ENCODE data around the gene CSMD2.

CSMD2 gene

DNA sequence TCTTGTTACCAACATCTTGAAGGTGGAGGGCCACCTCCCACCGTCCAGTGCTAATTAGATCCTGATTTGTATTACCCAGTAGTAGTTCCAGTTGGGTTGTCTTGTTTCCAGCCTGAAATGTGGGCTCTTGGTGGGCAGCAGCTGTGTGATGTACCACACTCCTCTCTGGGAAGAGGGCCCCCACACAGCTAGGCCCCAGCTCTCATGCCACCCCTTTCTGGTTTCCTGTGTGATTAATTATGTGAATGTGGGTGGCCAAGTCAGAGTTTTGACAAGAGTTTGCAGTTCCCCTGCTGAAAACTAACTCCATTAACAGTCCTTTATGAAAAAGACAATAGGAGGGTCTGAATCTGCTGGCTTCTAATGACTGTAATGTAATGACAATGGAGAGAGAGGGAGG lies 297.3 kb downstream of the CSMD2 start:
- no peak for DNase-seq (ENCODE audit: low read depth, low spot score)
- no CpG with 5 or more reads among the region's 1 CpG for WGBS (ENCODE audit: insufficient coverage, insufficient read length)

DNA sequence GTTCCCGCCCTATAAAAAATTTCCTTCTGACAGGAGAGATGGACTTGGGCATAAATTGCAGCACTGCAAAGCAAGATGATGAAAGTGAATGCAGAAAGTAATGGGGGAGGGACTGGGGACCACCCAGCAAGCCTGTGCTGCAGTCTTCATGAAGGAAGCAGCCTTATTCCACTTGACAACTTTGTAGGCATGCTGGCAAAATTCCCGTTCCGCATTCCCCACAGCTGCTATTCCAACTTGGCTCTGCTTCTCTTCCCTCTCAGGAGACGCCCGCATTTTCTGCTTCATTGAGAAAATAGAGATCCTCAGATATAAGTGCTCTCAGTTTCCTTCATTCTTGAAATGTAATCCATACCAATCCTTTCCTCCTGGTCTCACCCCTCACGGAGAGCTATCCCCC lies 298.7 kb downstream of the CSMD2 start:
- H3K9me3 ChIP-seq (ENCODE audit: control insufficient read depth, insufficient read depth, low read length): no peaks in the 10 kb centered on the region
- peaks cover 2% of the 10 kb centered on the region for H3K4me1 ChIP-seq (ENCODE audit: control insufficient read depth, insufficient read depth, low read length)
- H3K36me3 ChIP-seq (ENCODE audit: control insufficient read depth, insufficient read depth, low read length): no peaks in the 10 kb centered on the region
- no CpG with 5 or more reads among the region's 6 CpGs for WGBS (ENCODE audit: insufficient coverage, insufficient read length)
- DNase-seq (ENCODE audit: low read depth, low spot score): no peak
- no peak overlapping the region for H3K4me3 ChIP-seq (ENCODE audit: low read length)
- H3K27ac ChIP-seq (ENCODE audit: low read length): no peak overlapping the region
- no peaks in the 10 kb centered on the region for H3K27me3 ChIP-seq (ENCODE audit: control insufficient read depth, insufficient read depth, low read length)

More for the DNA sequence above, 297.3 kb downstream of the CSMD2 start:
- Histone ChIP-seq H3K4me3 (ENCODE audit: low read length) (no peak overlapping the region), H3K36me3 (ENCODE audit: control insufficient read depth, insufficient read depth, low read length) (no peaks in the 10 kb centered on the region), H3K9me3 (ENCODE audit: control insufficient read depth, insufficient read depth, low read length) (no peaks in the 10 kb centered on the region), H3K27ac (ENCODE audit: low read length) (no peak overlapping the region), H3K4me1 (ENCODE audit: control insufficient read depth, insufficient read depth, low read length) (peaks cover 2% of the 10 kb centered on the region), H3K27me3 (ENCODE audit: control insufficient read depth, insufficient read depth, low read length) (no peaks in the 10 kb centered on the region)

DNA sequence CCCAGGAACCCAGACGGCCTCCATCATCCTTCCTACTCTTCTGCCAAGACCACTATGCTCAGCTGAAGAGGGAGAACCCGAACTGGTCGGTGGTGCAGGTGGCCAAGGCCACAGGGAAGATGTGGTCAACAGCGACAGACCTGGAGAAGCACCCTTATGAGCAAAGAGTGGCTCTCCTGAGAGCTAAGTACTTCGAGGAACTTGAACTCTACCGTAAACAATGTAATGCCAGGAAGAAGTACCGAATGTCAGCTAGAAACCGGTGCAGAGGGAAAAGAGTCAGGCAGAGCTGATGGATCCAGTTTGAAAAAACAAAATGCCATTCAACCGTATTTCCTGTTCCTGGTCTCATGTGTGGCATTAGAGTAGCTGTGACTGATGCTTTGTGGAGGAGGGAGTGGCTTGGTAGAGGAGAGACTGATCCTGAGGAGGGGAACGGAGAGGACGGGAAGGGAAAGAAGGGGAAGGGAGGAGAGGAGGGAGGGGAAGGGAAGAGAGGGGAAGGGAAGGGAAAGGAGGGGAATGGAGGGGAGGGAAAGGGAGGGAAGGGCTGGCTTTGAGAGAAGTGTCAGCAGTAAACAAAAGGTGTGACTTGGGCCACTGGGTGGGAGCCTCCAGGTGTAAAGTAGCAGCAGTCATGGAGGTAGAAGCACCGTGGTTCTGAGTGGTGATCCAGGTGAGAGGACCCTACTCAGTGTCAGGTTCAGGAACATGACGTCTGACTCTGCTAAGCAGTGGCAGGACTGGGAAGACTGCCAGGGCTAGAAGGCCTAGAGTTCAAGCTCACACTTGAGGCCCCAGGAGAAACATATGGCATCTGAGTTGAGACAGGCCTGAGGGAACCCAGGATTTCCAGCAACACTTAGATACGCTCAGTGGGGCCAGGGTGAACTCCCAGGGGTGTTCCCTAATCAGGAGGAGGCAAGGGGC lies 300.3 kb downstream of the CSMD2 start:
- no peaks in the 10 kb centered on the region for H3K36me3 ChIP-seq (ENCODE audit: control insufficient read depth, insufficient read depth, low read length)
- no peak overlapping the region for H3K4me3 ChIP-seq (ENCODE audit: low read length)
- DNase-seq (ENCODE audit: low read depth, low spot score): no peak
- H3K9me3 ChIP-seq (ENCODE audit: control insufficient read depth, insufficient read depth, low read length): no peaks in the 10 kb centered on the region
- peaks cover 2% of the 10 kb centered on the region for H3K4me1 ChIP-seq (ENCODE audit: control insufficient read depth, insufficient read depth, low read length)
- H3K27me3 ChIP-seq (ENCODE audit: control insufficient read depth, insufficient read depth, low read length): no peaks in the 10 kb centered on the region
- WGBS (ENCODE audit: insufficient coverage, insufficient read length): no CpG with 5 or more reads among the region's 14 CpGs
- H3K27ac ChIP-seq (ENCODE audit: low read length): no peak overlapping the region

- no CpG with 5 or more reads among the region's 3 CpGs for WGBS (ENCODE audit: insufficient coverage, insufficient read length)
- Histone ChIP-seq H3K9me3 (ENCODE audit: control insufficient read depth, insufficient read depth, low read length) (no peaks in the 10 kb centered on the region), H3K27me3 (ENCODE audit: control insufficient read depth, insufficient read depth, low read length) (no peaks in the 10 kb centered on the region), H3K27ac (ENCODE audit: low read length) (no peak within 1 kb of the TSS), H3K4me1 (ENCODE audit: control insufficient read depth, insufficient read depth, low read length) (peaks cover 2% of the 10 kb centered on the region), H3K4me3 (ENCODE audit: low read length) (no peak within 1 kb of the TSS), H3K36me3 (ENCODE audit: control insufficient read depth, insufficient read depth, low read length) (no peaks in the 10 kb centered on the region)
- DNase-seq (ENCODE audit: low read depth, low spot score): no peak
Measured at GRCh38 chr1:33863779-33864178, 301.3 kb downstream of the CSMD2 start, which contains the start of gene HMGB4. HMGB4 (plus strand) TSS chr1:33864079; CDS start chr1:33864192, 113 bp downstream.

DNA sequence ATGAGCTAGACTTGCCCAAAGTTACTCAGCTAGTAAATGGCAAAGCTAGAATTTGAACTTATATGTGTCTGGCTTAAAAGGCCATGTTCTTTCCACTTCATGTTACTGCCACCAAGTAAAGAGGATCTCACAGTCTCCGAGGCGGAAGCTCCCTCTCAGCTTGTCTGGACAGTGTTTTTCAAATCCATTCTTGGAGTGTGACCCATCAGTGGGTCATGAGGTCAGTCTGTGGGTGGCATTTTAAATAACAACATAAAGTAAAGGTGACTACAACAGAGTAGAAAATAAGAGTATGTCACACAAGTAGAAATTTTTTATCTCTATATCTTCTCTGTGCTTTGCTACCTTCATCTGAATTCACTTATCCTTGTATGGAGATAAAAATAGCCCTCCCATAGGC lies 304.4 kb downstream of the CSMD2 start:
- no CpG with 5 or more reads among the region's 2 CpGs for WGBS (ENCODE audit: insufficient coverage, insufficient read length)
- H3K27ac ChIP-seq (ENCODE audit: low read length): no peak overlapping the region
- no peaks in the 10 kb centered on the region for H3K27me3 ChIP-seq (ENCODE audit: control insufficient read depth, insufficient read depth, low read length)
- no peaks in the 10 kb centered on the region for H3K9me3 ChIP-seq (ENCODE audit: control insufficient read depth, insufficient read depth, low read length)
- no peak overlapping the region for H3K4me3 ChIP-seq (ENCODE audit: low read length)
- no peak for DNase-seq (ENCODE audit: low read depth, low spot score)
- no peaks in the 10 kb centered on the region for H3K4me1 ChIP-seq (ENCODE audit: control insufficient read depth, insufficient read depth, low read length)
- no peaks in the 10 kb centered on the region for H3K36me3 ChIP-seq (ENCODE audit: control insufficient read depth, insufficient read depth, low read length)

DNA sequence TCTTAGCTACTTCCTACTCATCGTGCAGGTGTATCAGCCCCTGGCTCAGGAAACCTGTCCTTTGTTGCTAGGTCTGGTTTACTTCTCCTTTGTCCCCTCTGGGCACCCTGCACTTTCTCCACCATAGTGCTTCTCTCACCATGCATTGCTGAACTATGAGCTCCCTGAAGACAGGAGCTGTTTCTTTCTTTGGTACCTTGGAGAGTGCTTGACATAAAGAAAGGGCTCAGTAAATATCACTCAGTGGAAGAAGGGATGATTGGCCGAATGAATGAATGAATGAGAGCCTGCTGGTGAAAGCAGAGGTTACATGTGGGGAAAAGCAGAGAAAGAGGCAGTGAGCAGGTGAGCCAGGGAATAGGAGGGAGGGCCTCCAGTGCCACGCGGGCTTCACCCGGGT lies 310.9 kb downstream of the CSMD2 start:
- H3K36me3 ChIP-seq (ENCODE audit: control insufficient read depth, insufficient read depth, low read length): no peaks in the 10 kb centered on the region
- H3K4me1 ChIP-seq (ENCODE audit: control insufficient read depth, insufficient read depth, low read length): 0 out of 2 replicates have a peak, but pooled peaks cover 1% of the 10 kb centered on the region
- no peaks in the 10 kb centered on the region for H3K27me3 ChIP-seq (ENCODE audit: control insufficient read depth, insufficient read depth, low read length)
- H3K9me3 ChIP-seq (ENCODE audit: control insufficient read depth, insufficient read depth, low read length): no peaks in the 10 kb centered on the region
- H3K4me3 ChIP-seq (ENCODE audit: low read length): no peak overlapping the region
- WGBS (ENCODE audit: insufficient coverage, insufficient read length): no CpG with 5 or more reads among the region's 5 CpGs
- no peak overlapping the region for H3K27ac ChIP-seq (ENCODE audit: low read length)
- DNase-seq (ENCODE audit: low read depth, low spot score): no peak

GRCh38 chr1:33853431-33853830 lies 311.6 kb downstream of the CSMD2 start:
- H3K4me3 ChIP-seq (ENCODE audit: low read length): no peak overlapping the region
- WGBS (ENCODE audit: insufficient coverage, insufficient read length): no CpG with 5 or more reads among the region's 1 CpG
- no peaks in the 10 kb centered on the region for H3K27me3 ChIP-seq (ENCODE audit: control insufficient read depth, insufficient read depth, low read length)
- no peak overlapping the region for H3K27ac ChIP-seq (ENCODE audit: low read length)
- H3K36me3 ChIP-seq (ENCODE audit: control insufficient read depth, insufficient read depth, low read length): no peaks in the 10 kb centered on the region
- H3K9me3 ChIP-seq (ENCODE audit: control insufficient read depth, insufficient read depth, low read length): no peaks in the 10 kb centered on the region
- H3K4me1 ChIP-seq (ENCODE audit: control insufficient read depth, insufficient read depth, low read length): 0 out of 2 replicates have a peak, but pooled peaks cover 1% of the 10 kb centered on the region
- DNase-seq (ENCODE audit: low read depth, low spot score): no peak

DNA sequence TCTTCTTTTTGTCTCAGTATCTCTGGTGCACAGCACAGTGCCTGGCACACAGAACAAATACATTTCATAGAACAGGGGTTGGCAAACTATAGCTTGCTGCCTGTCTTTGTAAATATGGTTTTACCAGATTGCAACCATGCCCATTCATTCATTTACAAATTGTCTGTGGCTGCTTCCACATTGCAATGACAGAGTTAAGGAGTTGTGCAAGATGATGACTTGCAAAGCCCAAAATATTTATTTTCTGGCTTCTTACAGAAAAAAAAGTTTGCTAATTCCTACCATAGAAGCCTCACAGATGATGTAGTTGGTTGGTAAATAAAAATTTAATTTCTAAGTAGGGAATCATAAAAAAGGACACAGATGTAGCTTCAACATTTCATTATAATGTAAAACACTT lies 312.3 kb downstream of the CSMD2 start:
- Histone ChIP-seq H3K36me3 (ENCODE audit: control insufficient read depth, insufficient read depth, low read length) (no peaks in the 10 kb centered on the region), H3K27me3 (ENCODE audit: control insufficient read depth, insufficient read depth, low read length) (no peaks in the 10 kb centered on the region), H3K9me3 (ENCODE audit: control insufficient read depth, insufficient read depth, low read length) (no peaks in the 10 kb centered on the region), H3K4me1 (ENCODE audit: control insufficient read depth, insufficient read depth, low read length) (peaks cover 3% of the 10 kb centered on the region; the same call in 1 of the 2 replicates), H3K4me3 (ENCODE audit: low read length) (no peak overlapping the region), H3K27ac (ENCODE audit: low read length) (no peak overlapping the region)
- no peak for DNase-seq (ENCODE audit: low read depth, low spot score)

- H3K27me3 ChIP-seq (ENCODE audit: control insufficient read depth, insufficient read depth, low read length): no peaks in the 10 kb centered on the region
- no peak overlapping the region for H3K4me3 ChIP-seq (ENCODE audit: low read length)
- H3K4me1 ChIP-seq (ENCODE audit: control insufficient read depth, insufficient read depth, low read length): peaks cover 3% of the 10 kb centered on the region; the same call in 1 of the 2 replicates
- no CpG with 5 or more reads among the region's 1 CpG for WGBS (ENCODE audit: insufficient coverage, insufficient read length)
- H3K9me3 ChIP-seq (ENCODE audit: control insufficient read depth, insufficient read depth, low read length): no peaks in the 10 kb centered on the region
- H3K36me3 ChIP-seq (ENCODE audit: control insufficient read depth, insufficient read depth, low read length): no peaks in the 10 kb centered on the region
- no peak for DNase-seq (ENCODE audit: low read depth, low spot score)
- H3K27ac ChIP-seq (ENCODE audit: low read length): no peak overlapping the region
Measured at GRCh38 chr1:33850481-33850880, 314.5 kb downstream of the CSMD2 start.

- no CpG with 5 or more reads among the region's 1 CpG for WGBS (ENCODE audit: insufficient coverage, insufficient read length)
- no peaks in the 10 kb centered on the region for H3K27me3 ChIP-seq (ENCODE audit: control insufficient read depth, insufficient read depth, low read length)
- H3K4me1 ChIP-seq (ENCODE audit: control insufficient read depth, insufficient read depth, low read length): peaks cover 3% of the 10 kb centered on the region; the same call in 1 of the 2 replicates
- H3K36me3 ChIP-seq (ENCODE audit: control insufficient read depth, insufficient read depth, low read length): no peaks in the 10 kb centered on the region
- no peak overlapping the region for H3K4me3 ChIP-seq (ENCODE audit: low read length)
- H3K9me3 ChIP-seq (ENCODE audit: control insufficient read depth, insufficient read depth, low read length): no peaks in the 10 kb centered on the region
- no peak for DNase-seq (ENCODE audit: low read depth, low spot score)
- no peak overlapping the region for H3K27ac ChIP-seq (ENCODE audit: low read length)
Measured at GRCh38 chr1:33849211-33849610, 315.8 kb downstream of the CSMD2 start.

All from iPS DF 6.9 (cell line).